Left forelimb (tissue), 1 donor: ENCODE results near the gene LCN1.
"Not testable (repeated sequence)": the region's sequence is repeated elsewhere in the genome, so short reads cannot be mapped to it uniquely, and the experiment has no call there.

ENCODE experiments used
- DNase-seq: peaks from one replicate; pipeline ENCODE4 v3.0.0-alpha.2; 2018; ENCODE audit warnings: low spot score

LCN1 gene

DNA sequence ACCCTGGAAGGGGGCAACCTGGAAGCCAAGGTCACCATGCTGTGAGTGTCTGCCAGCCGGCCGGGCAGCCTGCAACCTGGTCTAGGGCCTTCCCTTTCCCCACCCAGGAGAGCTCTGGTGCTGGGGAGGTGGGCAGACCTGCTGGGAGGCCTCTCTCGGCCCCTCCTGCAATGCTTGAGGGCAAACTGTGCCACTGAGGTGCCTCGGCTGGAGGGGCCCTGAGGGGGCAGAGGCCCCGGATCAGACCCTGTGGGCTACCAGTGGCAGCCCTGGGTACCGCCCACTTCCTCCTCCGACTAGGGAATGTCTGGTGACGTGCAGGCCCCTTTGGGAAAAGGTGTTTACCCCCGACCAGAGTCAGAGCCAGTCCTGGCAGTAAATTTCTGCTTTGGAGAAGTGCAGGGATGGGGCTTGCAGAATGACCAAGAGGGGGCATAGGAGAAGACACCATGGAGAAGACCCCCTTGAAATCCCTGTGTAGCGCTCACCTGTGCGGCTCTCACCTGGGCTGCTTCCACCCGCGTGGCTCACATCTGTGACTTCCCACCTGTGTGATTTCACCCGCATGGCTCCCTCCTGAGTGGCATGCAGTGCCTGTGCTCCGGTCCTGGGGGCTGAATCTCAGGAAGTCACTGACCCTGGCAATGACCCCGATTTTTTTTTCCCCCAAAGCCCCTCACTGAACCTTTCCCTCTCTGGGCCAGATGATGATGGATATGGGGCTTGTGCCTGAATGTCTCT, 1.1 kb downstream of the LCN1 start:
- DNase-seq, result no peak

DNA sequence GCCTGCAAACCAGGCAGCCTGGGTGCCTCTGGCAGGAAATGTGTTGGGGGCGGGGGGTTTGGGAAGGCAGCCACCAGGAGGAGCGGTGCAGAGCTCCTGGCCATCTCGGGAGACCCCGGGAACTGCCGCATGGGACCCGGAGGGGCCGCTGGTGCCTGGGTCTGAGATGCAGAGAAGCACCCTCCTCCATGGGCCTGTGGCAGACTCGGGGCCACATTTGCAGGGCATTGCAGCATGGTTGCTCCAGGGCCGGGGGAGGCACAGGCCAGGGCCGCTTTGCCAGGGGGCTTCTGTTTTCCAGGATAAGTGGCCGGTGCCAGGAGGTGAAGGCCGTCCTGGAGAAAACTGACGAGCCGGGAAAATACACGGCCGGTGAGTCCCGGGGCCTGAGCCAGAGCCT, 1.7 kb downstream of the LCN1 start:
- no peak for DNase-seq

DNA sequence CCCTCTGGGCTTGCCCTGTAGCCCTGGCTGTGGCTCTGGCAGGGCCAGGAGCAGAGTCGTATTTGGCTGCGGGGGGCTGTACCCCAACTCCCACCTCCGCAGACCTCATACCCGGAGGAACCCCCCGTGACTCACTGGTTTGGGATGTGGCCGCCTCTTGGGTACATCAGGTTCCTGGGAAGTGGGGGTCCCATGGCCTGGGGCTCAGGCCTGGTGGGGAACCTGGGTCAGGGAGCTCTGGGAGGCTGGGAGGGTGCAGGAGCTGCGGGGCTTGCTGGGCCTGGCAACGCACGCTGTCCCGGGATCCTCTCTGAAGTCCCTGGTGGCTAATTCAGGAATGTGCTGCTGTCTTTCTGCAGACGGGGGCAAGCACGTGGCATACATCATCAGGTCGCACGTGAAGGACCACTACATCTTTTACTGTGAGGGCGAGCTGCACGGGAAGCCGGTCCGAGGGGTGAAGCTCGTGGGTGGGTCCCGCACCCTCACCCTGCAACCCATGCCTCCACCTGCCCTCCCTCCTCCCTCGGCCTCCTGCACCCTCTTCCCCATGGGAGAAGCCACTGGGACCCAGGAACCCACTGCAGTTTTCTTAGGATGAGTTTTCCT, 2.4 kb downstream of the LCN1 start:
- DNase-seq, result no peak

DNA sequence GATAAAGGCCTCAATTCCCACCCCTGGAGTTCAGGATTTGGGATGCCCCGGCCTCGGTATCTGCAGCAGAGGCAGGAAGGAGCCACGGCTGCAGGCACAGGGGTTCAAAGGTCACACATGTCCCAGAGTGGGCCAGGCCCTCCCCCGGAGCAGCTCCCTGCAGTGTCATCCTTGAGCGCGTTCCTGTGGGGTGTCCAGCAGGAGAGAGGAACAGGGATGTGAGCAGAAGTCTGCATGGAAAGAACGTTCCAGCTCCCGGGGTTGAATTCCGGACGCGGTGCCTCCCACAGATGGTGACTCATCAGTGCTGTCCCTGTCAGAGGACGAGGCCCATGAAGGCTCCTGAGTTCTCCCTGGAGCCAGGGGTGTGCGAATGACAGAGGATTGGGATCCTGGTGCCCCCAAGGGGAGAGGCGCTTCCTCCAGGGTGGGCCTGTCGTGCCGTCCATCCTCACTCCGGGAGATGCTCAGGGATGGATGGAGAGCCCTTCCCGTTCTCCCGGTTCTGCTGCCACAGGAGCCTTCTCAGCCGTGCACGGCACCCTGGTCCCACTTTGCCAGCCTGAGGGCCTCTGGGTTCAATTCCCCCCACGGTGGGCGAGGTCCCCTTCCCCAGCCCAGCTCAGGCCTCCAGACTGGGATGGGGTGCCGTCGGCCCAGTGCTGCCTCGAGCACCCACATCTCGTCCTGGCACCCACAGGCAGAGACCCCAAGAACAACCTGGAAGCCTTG, 3.1 kb downstream of the LCN1 start:
- no peak for DNase-seq

DNA sequence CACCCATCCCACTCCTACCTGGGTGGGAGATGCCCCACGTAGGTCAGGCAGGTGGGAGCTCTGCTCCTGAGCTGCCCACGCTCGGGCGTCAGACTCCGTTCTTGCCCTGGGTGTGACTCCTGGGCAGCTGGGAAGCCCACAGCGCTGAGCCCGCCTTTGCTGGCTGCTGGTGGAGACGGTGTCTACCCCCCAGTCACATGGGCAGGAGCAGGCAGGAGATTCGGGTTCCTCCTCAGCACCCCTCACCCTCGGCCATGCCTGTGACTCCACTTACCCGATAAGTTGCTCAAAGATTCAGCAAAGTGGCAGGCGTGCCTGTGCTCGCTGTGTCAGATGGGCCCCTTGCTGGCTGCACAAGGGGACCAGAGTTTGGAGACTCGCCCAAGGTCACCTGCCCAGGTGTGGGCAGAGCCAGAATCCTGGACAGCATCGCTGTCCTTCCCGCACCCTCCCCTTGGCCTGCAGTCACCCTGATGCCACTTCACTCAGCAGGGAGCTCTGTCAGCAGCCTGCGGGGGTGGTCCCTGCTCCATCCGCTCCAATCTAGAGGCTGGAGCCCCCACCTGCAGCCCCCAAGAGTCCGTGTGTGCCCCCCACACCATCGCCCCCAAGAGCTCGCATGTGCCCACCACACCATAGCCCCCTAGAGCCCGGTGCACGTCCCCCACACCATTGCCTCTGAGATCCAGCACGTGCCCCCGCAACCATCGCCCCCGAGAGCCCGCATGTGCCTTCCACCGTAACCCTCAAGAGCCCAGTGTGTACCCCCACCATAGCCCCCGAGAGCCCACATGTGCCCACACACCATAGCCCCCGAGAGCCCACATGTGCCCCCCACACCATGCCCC, 4.2 kb downstream of the LCN1 start:
- DNase-seq, result no peak

DNA sequence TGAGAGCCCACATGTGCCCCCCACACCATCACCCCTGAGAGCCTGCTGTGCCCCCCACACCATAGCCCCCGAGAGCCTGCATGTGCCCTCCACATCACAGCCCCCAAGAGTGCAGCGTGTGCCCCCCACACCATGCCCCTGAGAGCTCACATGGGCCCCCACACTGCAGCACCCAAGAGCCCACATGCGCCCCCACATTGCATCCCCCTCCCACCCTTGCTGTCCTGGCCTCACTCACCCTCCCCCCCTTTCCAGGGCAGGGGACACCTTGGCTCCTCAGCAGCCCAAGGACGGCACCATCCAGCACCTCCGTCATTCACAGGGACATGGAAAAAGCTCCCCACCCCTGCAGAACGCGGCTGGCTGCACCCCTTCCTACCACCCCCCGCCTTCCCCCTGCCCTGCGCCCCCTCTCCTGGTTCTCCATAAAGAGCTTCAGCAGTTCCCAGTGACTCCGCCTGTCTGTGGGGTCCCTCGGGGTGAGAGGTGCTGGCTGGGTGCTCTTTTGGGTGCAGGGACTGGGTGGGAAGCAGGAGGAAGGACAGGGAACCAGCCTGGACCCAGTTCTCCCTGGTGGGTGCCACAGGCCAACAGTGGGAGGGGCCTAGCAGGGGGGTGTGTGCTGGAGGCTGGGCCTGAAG, 5.0 kb downstream of the LCN1 start:
- no peak for DNase-seq

DNA sequence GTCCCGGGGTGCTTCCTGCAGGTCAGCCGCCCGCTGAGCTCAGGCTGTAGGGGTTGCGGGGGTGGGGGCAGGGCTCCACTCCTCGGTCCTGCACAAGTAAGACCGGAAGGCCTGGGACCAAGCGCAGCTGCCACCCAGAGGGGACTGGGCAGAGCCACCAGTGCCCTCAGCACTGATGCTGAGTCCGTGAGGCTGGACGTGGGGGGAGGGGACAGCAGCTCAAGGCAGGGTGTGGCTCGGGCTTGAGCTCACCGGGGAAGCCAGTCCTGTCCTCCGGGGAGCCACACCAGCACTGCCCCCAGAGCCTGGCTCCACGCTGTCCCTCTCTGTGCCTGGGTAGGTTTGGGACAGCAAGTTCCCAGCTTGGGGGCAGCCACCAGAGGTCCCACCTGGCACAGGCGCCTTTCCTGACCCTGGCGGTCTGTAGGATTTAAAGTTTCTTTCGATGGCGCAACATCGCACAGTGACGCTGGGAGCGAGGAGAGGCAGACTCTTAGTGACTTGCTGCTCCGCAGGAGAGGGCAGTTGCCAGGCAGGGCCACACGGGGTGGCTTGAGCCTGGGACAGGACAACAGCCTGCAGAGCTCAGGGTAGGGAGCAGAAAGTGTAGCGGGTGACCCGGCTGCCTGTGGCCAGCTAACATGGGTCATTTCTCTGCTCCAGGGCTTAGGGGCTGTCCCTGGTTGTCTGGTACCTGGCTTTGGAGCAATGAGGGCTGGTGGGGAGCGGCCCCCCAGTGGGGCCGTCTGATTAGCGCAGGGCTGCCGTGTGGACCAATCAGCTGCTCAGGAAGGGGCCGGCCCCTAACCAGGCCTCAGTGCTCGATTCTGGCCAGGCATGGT, 5.7 kb downstream of the LCN1 start:
- DNase-seq, result no peak

DNA sequence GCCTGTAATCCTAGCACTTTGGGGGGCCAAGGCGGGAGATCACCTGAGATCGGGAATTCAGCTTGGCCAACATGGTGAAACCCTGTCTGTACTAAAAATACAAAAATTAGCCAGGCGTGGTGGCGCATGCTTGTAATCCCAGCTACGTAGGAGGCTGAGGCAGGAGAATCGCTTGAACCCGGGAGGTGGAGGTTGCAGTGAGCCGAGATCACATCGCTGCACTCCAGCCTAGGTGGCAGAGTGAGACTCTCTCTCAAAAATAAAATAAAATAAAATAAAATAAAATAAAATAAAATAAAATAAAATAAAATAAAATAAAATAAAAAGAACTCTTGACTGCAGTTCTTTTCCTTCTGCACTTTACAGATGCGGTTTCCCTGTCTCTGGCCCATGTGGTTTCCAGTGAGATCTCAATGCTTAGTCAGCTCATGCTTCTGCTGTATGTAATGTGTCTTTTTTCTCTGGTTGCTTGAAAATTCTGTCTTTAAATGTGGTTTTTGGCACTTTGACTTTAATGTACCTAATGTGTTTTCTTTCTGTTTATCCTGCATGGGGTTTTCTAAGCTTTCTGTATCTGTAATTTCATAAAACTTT, 7.7 kb downstream of the LCN1 start:
- not testable (repeated sequence) for DNase-seq

DNA sequence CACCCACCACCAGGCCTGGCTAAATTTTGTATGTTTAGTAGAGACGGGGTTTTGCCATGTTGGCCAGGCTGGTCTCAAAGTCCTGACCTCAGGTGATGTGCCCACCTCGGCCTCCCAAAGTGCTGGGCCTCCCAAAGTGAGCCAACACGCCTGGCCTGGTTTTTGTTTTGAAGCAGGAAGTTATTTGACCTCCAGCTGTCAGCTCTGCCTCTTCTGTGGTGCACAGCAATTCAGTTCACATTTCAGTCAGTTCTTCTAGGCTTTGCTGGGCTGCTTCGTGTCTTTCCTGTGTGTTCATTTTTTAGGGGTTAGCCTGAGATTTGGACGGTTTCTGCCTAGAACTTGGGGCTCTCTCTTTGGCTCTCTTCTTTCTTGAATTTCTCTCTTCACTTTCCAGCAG, 8.9 kb downstream of the LCN1 start:
- DNase-seq, result no peak

DNA sequence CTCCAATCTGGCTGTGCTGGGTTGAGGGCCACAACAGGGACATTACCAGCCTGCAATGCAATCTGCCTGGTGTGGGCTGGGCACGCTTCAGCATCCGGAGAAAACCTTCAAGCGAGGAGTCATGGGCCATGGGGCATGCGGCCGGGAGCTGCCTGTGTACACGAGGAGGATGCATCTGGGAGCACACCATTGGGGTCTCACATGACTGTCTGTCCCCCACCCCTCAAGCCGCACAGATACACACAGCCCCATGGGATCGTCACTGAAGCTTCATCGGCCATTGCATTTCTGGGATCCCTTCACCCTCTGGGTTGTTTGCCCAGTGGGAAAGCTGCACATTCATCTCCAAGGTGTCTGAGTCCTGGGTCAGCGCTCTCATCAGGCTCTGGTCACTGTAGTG, 9.9 kb downstream of the LCN1 start:
- no peak for DNase-seq

DNA sequence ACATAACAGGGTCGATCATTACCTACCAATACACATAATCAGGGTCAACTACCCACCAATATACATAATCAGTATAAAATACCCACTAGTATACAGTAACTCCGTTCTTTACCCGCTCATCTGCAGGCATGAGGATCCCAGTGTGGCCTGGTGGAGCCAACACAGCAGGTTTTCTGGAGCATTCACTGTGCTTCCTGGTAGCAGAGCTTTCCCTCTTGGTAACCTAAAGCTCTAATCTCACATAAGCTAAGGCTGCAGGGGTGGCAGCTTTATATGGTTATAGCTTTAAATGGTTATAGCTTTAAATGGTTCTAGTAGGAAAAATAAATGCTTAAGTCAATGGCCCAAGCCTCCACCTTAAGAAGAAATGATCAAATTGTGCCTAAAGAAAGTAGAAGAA, 11.9 kb downstream of the LCN1 start:
- no peak for DNase-seq

DNA sequence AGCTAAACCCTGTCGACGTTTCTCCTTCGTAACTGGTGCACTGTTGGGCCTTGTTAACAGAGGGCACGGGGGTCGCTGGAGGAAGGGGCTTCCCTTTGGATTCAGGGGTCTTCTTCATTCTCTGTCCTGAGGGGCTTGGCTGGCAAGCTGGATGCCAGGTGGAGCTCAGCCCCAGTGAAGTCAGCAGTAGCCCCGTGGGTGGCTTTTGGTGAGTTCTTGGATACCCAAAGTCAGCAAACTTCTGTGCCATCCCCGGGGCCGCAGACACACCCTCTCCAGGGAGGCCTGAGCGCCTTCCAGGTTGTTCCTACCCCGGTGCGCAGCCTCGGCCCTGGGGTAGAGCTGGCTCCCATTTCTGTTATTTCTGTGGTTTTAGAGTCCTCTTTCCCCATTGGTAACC, 12.4 kb downstream of the LCN1 start:
- DNase-seq, result no peak

DNA sequence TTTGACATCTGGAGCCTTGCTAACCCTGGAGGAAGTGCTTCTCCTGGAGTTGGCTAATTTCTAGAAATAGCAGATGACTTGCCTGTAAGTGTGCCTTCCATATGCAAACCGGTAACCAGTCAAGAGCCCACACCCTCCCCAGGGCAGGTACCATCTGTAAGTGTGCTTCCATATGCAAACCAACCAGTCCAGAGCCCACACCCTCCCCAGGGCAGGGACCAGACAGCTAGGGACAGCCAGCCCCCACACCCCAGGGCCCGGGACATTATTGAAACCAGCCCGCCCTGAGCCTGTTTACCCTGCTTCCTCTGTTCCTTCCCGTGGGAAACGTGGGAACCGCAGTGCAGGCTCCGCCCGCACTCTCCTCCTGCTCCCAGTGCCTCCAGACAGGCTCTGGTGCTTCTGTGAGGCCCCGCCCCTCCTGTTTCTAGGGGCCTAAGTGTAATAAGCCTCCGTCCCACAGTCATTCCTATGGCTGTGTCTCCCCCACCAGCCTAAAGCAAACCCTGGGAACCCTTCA, 13.0 kb downstream of the LCN1 start:
- not testable (repeated sequence) for DNase-seq

DNA sequence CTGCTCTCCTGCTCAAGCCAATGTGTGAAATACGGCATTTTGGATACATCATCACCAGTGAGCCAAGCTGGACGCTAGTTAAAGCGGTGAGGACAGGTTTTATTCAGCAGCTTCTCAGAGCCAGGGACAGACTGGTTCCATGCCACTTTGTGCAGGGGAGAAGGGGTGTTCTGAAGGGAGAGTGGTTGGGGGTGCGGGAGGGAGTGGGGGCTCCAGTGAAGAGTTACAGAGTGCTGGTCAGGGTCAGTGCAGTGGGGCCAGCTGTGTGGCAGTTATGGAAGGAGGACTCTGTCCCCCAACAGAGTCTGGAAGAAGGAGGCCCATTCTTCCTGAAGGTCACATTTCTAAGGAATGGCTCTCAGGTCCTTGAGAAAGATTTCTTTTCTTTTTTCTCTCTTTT, 13.6 kb downstream of the LCN1 start:
- DNase-seq, result not testable (repeated sequence)

DNA sequence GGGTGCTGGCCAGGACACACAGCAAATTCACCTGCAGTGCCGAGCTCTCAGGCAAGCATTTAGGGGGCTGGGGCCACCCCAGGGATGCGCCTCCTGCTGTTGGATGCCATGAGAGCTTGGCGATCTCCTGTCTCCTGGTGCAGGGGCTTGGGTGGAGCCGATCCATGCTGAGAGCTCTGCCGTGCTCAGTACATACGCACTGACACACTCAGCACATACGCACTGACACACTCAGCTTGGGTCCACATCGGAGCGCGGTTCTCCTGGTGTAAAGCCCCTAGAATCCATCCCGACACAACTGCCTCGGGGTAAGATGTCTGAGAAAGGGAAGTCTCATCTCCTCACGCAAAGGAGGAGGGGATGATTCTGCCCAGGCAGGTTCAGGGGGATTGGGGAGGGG, 14.4 kb downstream of the LCN1 start:
- not testable (repeated sequence) for DNase-seq

DNA sequence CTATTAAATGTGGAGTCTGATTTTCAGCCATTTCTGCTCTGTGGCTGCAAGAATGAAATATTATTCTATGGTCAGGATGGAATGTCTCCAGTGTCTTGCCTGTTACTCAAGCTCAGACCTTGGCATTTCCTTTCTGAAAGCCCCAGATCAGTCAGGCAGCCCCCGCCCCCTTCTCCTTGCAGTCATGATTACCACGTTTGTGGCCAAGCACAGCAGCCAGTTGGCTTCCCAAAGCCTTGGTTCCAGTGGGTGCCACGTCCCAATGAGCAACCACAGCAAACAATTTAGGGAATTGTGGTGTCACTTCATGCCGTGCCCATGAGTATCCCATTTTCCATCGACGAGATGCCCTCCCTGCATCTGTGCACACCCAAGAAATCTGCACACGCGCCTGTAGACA, 15.0 kb downstream of the LCN1 start:
- no peak for DNase-seq

DNA sequence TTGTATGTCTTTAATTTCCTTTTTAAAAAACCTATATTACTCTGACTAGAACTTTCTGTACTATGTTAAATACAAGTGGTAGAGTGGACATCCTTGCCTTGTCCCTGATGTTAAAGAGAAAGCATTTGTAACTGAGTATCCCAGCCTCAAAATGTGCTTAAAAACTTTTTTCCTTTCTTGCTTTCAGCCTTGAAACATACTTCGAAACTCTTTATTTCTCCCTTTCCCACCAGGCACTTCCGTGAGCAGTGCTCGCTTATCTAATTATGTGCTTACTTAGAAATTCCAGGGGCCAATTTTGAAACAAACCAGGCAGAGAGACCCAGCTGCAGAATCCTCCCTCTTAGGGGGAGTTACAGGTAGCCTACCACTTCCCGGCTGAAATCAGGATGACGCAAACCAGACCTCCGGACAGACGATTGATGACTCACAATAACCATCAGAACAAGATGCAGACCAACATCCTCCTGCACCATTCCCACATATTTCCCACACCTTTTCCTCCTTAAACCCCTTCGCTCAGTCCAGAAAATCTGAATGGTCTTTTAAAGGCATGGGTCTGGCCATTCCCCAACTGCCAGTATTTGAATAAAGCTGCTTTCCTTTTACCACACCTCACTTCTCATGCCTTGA, 22.1 kb downstream of the LCN1 start:
- not testable (repeated sequence) for DNase-seq

DNA sequence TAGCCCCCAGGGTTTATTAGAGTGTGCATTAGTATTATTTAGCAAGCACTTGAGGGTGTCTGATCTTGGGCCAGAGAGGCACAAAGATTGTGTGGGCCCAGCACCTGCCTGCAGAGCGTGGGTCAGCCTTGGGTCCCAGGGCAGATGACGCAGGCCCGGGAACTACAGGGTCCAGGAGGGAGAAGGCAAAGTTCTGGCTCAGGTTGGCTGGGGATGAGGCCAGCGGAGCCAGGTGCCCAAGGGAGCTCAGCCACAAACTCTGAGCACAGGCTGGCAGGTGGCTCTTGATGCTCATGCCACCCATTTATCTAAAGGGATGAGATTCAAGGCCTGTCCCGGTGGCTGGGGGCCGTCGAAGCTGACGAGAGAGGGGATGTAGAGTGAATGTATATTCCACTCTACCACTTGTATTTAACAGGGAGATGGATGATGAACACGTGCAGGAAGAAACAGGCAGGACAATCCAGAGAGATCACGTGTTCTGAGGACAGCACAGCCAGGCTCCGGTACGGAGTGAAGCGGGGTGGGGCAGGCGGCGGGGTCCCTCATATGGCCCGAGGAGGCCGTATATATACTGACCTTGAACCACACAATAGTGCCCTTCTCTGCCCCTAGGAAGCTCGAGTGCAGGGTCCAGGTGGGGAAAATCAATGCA, 23.9 kb downstream of the LCN1 start:
- no peak for DNase-seq

DNA sequence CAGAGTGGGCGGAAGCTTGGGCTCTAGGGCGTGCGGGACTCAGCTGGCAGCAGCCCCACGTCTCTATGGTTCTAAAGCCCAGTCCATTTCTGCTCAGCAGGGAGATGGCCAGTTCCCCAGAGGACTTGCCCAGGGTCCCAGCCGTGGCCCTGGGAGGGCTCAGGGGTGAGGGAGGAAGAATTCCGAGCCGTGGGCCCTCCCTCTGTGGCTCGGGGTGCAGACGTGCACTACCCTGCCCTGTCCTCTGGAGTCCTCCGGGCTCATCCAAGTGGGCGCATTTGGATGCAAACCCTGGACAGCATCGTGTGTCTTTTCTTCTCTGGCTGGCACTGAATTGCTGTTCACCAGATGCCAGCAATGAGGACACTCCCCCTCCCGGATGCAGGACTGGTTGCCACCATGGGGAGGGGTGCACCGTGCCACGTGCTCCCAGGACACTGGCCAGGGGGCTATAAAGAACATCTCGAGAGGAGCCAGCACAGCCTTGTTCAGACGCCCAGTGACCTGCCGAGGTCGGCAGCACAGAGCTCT, 24.5 kb downstream of the LCN1 start, which contains the start of gene OBP2A:
OBP2A (plus strand) TSS at position 481 of the 531 bp plus-strand sequence. CDS start 55 bp downstream, outside the sequence.
- DNase-seq, result not testable (repeated sequence)
